Retinal pigment epithelial cell (primary cell): ENCODE results near the gene CMIP.

Experiments used
- DNase-seq: peaks from one replicate; pipeline ENCODE4 v3.0.0-alpha.2; 2010; ENCODE audit warnings: low read depth
- H3K4me3 ChIP-seq: 2 replicates; pipeline ENCODE4 v1.5.1; 2011; ENCODE audit warnings: mild to moderate bottlenecking, low read length, control low read depth, moderate library complexity
- CTCF ChIP-seq: conservative IDR thresholded peaks from 2 replicates; pipeline ENCODE4 v1.5.1; 2011; ENCODE audit warnings: low read depth, low read length, control low read depth, inconsistent platforms

Gene CMIP

GRCh38 chr16:81638286-81638945 lies 193.8 kb downstream of the CMIP start:
- DNase-seq, result no peak
- H3K4me3 ChIP-seq, result no peak overlapping the region
- TF ChIP-seq CTCF, result no peak

GRCh38 chr16:81639348-81639747 lies 194.7 kb downstream of the CMIP start:
- no peak for TF ChIP-seq CTCF
- H3K4me3 ChIP-seq, result no peak overlapping the region
- no peak for DNase-seq

GRCh38 chr16:81639931-81640680 lies 195.5 kb downstream of the CMIP start:
- no peak for TF ChIP-seq CTCF
- DNase-seq, result no peak
- H3K4me3 ChIP-seq, result no peak overlapping the region

GRCh38 chr16:81640681-81641070 lies 196.1 kb downstream of the CMIP start:
- no peak for TF ChIP-seq CTCF
- no peak for DNase-seq

GRCh38 chr16:81641395-81642106 lies 196.9 kb downstream of the CMIP start:
- no peak for DNase-seq
- TF ChIP-seq CTCF, result no peak
- no peak overlapping the region for H3K4me3 ChIP-seq

More at GRCh38 chr16:81640681-81641070, 196.1 kb downstream of the CMIP start:
- no peak overlapping the region for H3K4me3 ChIP-seq

- no peak for TF ChIP-seq CTCF
- DNase-seq, result no peak
- no peak overlapping the region for H3K4me3 ChIP-seq
Observed at GRCh38 chr16:81642107-81642436, 197.5 kb downstream of the CMIP start.

- H3K4me3 ChIP-seq, result no peak overlapping the region
- TF ChIP-seq CTCF, result no peak
Observed at GRCh38 chr16:81642943-81643342, 198.3 kb downstream of the CMIP start.

More at GRCh38 chr16:81642943-81643342, 198.3 kb downstream of the CMIP start:
- no peak for DNase-seq
